Right ventricle myocardium inferior (tissue), 1 donor: ENCODE data around the gene ZNF680. TPM values are rescaled to one million over a fixed set of nuclear protein-coding genes. Genes with fewer than 3 reads are reported as not detected.
"Not testable (repeated sequence)": the region's sequence is repeated elsewhere in the genome, so short reads cannot be mapped to it uniquely, and the experiment has no call there.

ENCODE experiments used
- ATAC-seq: fragments of 200-7000 bp; cut with Tn5 transposase; one replicate; pipeline ENCODE4 v1.9.1; 2020; ENCODE audit warnings: mild to moderate bottlenecking, moderate library complexity
- DNase-seq: peaks from one replicate; pipeline ENCODE4 v3.0.0; 2021; ENCODE audit errors: missing footprints
- intact Hi-C: fragments of 100-400 bp; cut with DNase I; formaldehyde crosslinking; loops from one replicate; pipeline ENCODE4 v1.11.0; 2022
- long read RNA-seq: library from polyadenylated mRNA; unstranded; transcript quantifications from one replicate; pipeline ENCODE4 v2.0.0, GENCODE V29; 2021
- total RNA-seq: library from RNA; stranded (reverse); fragmentation: NEBNext Ultra II Directional; extraction: Animal tissue kit (Norgen Biotek cat#: 25700); gene quantifications from one replicate; pipeline ENCODE4 v1.2.1, GENCODE V29; 2021
- donor health status: DM: no; HTN: yes; CAD: no; lungs with severe emphysema.

Gene ZNF680
- 20.9 TPM for total RNA-seq
- long read RNA-seq, transcript ZNF680-201 (4 exons, 3,022 nt), result major isoform, 6 of 12 reads
- long read RNA-seq, partial matches to known transcripts, result 0 of 12 reads
- long read RNA-seq, other reads (novel, unspliced or antisense), result 2 of 12 reads

- intact Hi-C loops, result loop anchor here (10.0 kb wide), 1 partner anchor 98 kb away; no protein-coding TSS in a partner anchor
- ATAC-seq (peak; percentile 97), DNase-seq (peak; percentile 96)
Observed at GRCh38 chr7:64562626-64563278, at the start of gene ZNF680. TSS of gene ZNF680 (minus strand) at chr7:64563071. CDS start at chr7:64562954, 117 bp downstream.

GRCh38 chr7:64612452-64612851 is 49.6 kb upstream of the ZNF680 start:
- ATAC-seq, result no peak
- DNase-seq, result no peak
- intact Hi-C loops, result no loop called here

GRCh38 chr7:64611717-64612116 is 48.8 kb upstream of the ZNF680 start:
- intact Hi-C loops, result no loop called here
- DNase-seq (no peak), ATAC-seq (no peak)

GRCh38 chr7:64610997-64611396 is 48.1 kb upstream of the ZNF680 start:
- ATAC-seq (no peak), DNase-seq (no peak)
- intact Hi-C loops, result no loop called here

GRCh38 chr7:64608116-64608910 is 45.4 kb upstream of the ZNF680 start:
- no peak for ATAC-seq
- intact Hi-C loops, result no loop called here
- no peak for DNase-seq

GRCh38 chr7:64606385-64606784 is 43.5 kb upstream of the ZNF680 start:
- DNase-seq, result no peak
- intact Hi-C loops, result no loop called here
- ATAC-seq, result no peak

- DNase-seq (no peak), ATAC-seq (no peak)
- intact Hi-C loops, result no loop called here
Observed at GRCh38 chr7:64603271-64603670, 40.4 kb upstream of the ZNF680 start.

- DNase-seq, result no peak
- intact Hi-C loops, result no loop called here
- no peak for ATAC-seq
Observed at GRCh38 chr7:64602518-64602917, 39.6 kb upstream of the ZNF680 start.

- DNase-seq, result no peak
- intact Hi-C loops, result no loop called here
- no peak for ATAC-seq
Observed at GRCh38 chr7:64602086-64602485, 39.2 kb upstream of the ZNF680 start.

GRCh38 chr7:64599359-64599758 is 36.5 kb upstream of the ZNF680 start:
- ATAC-seq, result no peak
- intact Hi-C loops, result no loop called here
- no peak for DNase-seq

GRCh38 chr7:64590971-64591370 is 28.1 kb upstream of the ZNF680 start:
- ATAC-seq (no peak), DNase-seq (no peak)
- intact Hi-C loops, result no loop called here

GRCh38 chr7:64581926-64582894 is 19.3 kb upstream of the ZNF680 start:
- intact Hi-C loops, result no loop called here
- no peak for DNase-seq

GRCh38 chr7:64581391-64581790 is 18.5 kb upstream of the ZNF680 start:
- intact Hi-C loops, result no loop called here
- DNase-seq (no peak), ATAC-seq (no peak)

More at GRCh38 chr7:64581926-64582894, 19.3 kb upstream of the ZNF680 start:
- ATAC-seq, result peak; percentile 89

- DNase-seq (no peak), ATAC-seq (peak; percentile 93)
- intact Hi-C loops, result no loop called here
Observed at GRCh38 chr7:64574540-64575099, 11.7 kb upstream of the ZNF680 start.

- ATAC-seq, DNase-seq, intact Hi-C loops: not testable (repeated sequence)
Observed at GRCh38 chr7:64570284-64570605, 7.4 kb upstream of the ZNF680 start.

GRCh38 chr7:64569372-64570283 is 6.8 kb upstream of the ZNF680 start:
- DNase-seq, result peak; percentile 73
- intact Hi-C loops, result loop anchor here (5.0 to 10.0 kb wide), 3 partner anchors 48 to 262 kb away; no protein-coding TSS in a partner anchor
- ATAC-seq, result peak; percentile 61

- DNase-seq, result no peak
- ATAC-seq, result no peak
- intact Hi-C loops, result loop anchor here (10.0 kb wide), 1 partner anchor 97 kb away; no protein-coding TSS in a partner anchor
Observed at GRCh38 chr7:64562256-64562625, 630 bp downstream of the ZNF680 start.

GRCh38 chr7:64559206-64559605 is 3.7 kb downstream of the ZNF680 start:
- intact Hi-C loops, result loop anchor here (5.0 kb wide), 1 partner anchor 57 kb away; no protein-coding TSS in a partner anchor
- ATAC-seq (no peak), DNase-seq (no peak)
